Activated T-cell treated with anti-CD3 and anti-CD28 coated beads, Interleukin-2, amount 50 U/mL, for 1 hour (primary cell): ENCODE results near the gene BSX.

Experiments used
- DNase-seq: peaks from one replicate; pipeline ENCODE4 v3.0.0-alpha.2; 2020

The BSX gene

DNA sequence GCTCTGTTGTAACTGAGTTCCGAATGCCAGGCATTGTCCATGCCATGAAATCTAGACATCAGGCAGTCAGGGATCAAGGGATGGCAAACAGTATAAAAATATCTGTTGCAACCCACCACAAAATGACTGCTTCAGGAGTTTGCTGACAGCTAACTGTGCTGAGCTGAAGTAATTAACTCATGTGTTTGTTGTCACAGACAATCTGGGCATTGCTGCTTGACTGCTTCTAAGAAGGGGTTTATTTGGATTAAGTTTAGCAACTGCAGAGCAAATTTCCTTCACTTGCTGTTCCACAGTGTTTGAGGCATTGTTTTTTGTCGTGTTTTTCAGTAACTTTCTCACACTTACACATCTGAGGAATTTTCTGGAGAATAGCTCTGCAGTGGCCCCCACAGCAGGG lies 30.4 kb downstream of the BSX start:
- no peak for DNase-seq

DNA sequence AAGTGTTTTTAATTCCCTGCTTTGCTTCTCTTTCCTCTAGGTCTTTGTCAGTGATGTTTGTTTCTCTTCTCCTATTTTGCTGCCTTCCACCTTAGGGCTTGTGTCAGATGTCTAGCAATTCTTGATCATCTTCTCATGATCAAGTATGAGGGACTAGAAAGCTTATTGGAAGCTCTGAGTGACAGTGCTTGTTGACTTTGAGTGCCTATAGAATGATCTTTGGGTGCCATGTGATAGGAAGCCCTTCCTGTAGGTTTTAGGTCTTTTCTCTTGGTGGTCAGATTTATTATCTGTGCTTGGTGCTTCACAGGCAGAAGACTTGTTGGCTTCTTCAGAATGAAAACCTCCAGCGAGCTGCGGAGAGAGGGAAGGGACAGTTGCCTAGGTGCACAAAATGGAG lies 43.1 kb downstream of the BSX start:
- no peak for DNase-seq

DNA sequence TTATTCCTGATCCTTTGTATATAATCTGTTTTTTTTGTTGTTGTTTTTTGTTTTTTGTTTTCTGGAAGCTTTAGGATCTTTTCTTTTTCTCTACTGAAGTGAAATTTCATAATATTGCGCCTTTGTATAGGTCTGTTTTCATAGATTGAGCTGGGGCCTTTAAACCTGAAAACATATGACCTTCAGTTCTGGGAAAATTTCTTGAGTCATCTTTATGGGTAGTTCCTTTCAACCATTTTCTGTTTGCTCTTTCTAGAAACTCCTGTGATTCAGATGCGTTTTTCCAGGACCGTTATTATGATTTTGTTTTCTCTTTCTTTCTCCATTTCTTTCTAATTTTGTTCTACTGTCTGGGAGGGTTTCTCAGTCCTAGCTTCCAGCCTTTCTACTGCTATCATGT lies 43.7 kb downstream of the BSX start:
- no peak for DNase-seq

DNA sequence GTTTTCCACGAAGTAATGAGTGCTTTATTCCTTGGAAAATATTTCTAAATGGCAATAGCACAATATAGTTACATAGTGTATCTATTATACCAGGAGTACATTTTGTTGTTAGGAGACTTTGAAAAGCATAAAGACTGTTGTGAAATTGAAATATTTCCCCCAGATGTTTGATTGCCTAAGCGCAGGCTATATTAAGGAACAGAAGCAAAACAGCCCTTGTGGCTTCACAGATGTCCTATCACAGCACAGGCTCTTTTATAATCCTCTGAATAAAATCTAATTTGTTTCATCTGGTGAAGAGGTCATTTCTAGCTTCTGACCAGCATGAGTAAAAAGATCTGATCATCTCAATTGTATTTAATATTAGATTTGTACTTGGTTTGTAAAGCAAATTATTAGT lies 48.2 kb downstream of the BSX start:
- DNase-seq, result no peak

DNA sequence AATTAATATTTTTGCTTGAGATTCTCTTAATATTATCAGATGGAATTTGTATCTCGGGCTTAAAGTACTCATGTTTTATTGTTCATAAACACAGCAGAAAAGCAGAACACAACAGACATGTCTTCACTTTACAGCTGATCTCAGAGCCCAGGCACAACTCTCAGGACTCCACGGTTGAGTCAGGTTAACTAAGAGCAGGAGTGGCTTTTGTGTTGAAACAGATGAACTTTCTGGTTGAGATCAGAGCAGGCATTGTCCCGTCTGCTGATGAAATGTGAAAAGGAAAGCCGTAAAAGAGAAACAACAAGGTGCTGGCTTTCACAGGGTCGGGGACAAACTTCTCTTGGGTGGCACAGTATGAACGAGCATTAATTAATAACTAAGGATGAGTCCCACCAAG lies 50.1 kb downstream of the BSX start:
- DNase-seq, result no peak
